Endothelial cell of umbilical vein (primary cell): ENCODE measurements around the gene PEX7. TPM values are rescaled to one million over a fixed set of nuclear protein-coding genes. Genes with fewer than 3 reads are reported as not detected.

ENCODE experiments used
- BruUV-seq: library from RNA; stranded (reverse); fragments of 400-500 nt; replicated peaks from 2 replicates; lab custom pipeline; 2021; lab: Mats Ljungman, UMichigan
- CTCF ChIA-PET: fragments of 300-600, 350-600 bp; sonication (Branson Sonifier 250); formaldehyde crosslinking; loops from one replicate; lab custom pipeline; 2021; ENCODE audit warnings: antibody characterized with exemption, inconsistent platforms; lab: Charles Lee
- POLR2A ChIA-PET: fragments of 300-600, 350-600 bp; sonication (Branson Sonifier 250); formaldehyde crosslinking; loops from one replicate; lab custom pipeline; 2021; ENCODE audit warnings: antibody characterized with exemption, inconsistent platforms; lab: Charles Lee
- DNase-seq: peaks from one replicate; pipeline ENCODE4 v3.0.0-alpha.2; 2011; ENCODE audit warnings: low read depth, low spot score
- FAIRE-seq: peaks from 2 replicates; lab custom pipeline; 2011; peaks lifted over from hg19 to GRCh38; lab: Jason Lieb, UNC
- H2AFZ ChIP-seq: 2 replicates; pipeline ENCODE4 v1.6.0; 2012; ENCODE audit warnings: low read depth, low read length, control low read depth, inconsistent platforms
- H3K27ac ChIP-seq: 2 replicates; pipeline ENCODE4 v1.5.1; 2011; ENCODE audit warnings: low read depth, mild to moderate bottlenecking, control low read depth, low read length, moderate library complexity; ENCODE audit not compliant: insufficient read depth
- H3K27me3 ChIP-seq, 2 experiments: 2 replicates each; pipeline versions ENCODE4 v1.6.0 to v1.6.1; 2011; ENCODE audit warnings: low read length in 2 of 2, mixed read lengths in 1 of 2; ENCODE audit not compliant: control insufficient read depth in 2 of 2, insufficient read depth in 2 of 2
- H3K36me3 ChIP-seq, 2 experiments: 2 replicates in 1 of 2; 3 replicates in 1 of 2; pipeline ENCODE4 v1.5.1; 2011; ENCODE audit warnings: low read length in 2 of 2, mild to moderate bottlenecking in 1 of 2, moderate library complexity in 1 of 2; ENCODE audit not compliant: control insufficient read depth in 2 of 2, insufficient read depth in 2 of 2; ENCODE audit errors: extremely low read depth in 1 of 2
- H3K4me1 ChIP-seq: 3 replicates; pipeline ENCODE4 v1.5.1; 2011; ENCODE audit warnings: mild to moderate bottlenecking, low read length; ENCODE audit not compliant: control insufficient read depth, insufficient read depth; ENCODE audit errors: extremely low read depth
- H3K4me2 ChIP-seq: 2 replicates; pipeline ENCODE4 v1.6.1; 2011; ENCODE audit warnings: low read length, control low read depth, mixed read lengths; ENCODE audit not compliant: insufficient read depth
- H3K4me3 ChIP-seq, 3 experiments: fragments of 200-600 bp in 1 of 3; sonication (generic), shearing (Covaris generic) in 1 of 3; replicated peaks in 1 of 3; 2 replicates each; pipeline ENCODE4 v1.5.1; 2011 to 2016; ENCODE audit warnings: control low read depth in 3 of 3, low read length in 3 of 3, mild to moderate bottlenecking in 2 of 3, inconsistent platforms in 1 of 3, low read depth in 1 of 3, moderate library complexity in 1 of 3; ENCODE audit not compliant: insufficient read depth in 1 of 3
- H3K79me2 ChIP-seq: 2 replicates; pipeline ENCODE4 v1.6.0; 2012; ENCODE audit warnings: low read length, inconsistent platforms; ENCODE audit not compliant: control insufficient read depth, insufficient read depth
- H3K9ac ChIP-seq: replicated peaks from 2 replicates; pipeline ENCODE3; 2011; ENCODE audit warnings: low read length, control low read depth; ENCODE audit not compliant: insufficient read depth; ENCODE audit errors: extremely low read depth
- H3K9me1 ChIP-seq: replicated peaks from 3 replicates; pipeline ENCODE4 v1.6.0; 2011; ENCODE audit warnings: mild to moderate bottlenecking, low read length; ENCODE audit not compliant: control insufficient read depth, insufficient read depth; ENCODE audit errors: extremely low read depth
- H3K9me3 ChIP-seq: replicated peaks from 2 replicates; pipeline ENCODE4 v1.5.1; 2012; ENCODE audit warnings: low read length, inconsistent platforms; ENCODE audit not compliant: control insufficient read depth, insufficient read depth
- H4K20me1 ChIP-seq: replicated peaks from 2 replicates; pipeline ENCODE3; 2011; ENCODE audit warnings: mild to moderate bottlenecking, low read length; ENCODE audit not compliant: control insufficient read depth, insufficient read depth; ENCODE audit errors: extremely low read depth
- EZH2 ChIP-seq: IDR thresholded peaks from 2 replicates; pipeline ENCODE4 v1.6.1; 2012; ENCODE audit warnings: borderline replicate concordance, low read depth, mild to moderate bottlenecking, moderate library complexity, low read length, inconsistent platforms; ENCODE audit not compliant: severe bottlenecking
- FOS ChIP-seq: IDR thresholded peaks from 2 replicates; pipeline ENCODE4 v1.6.1; 2011; ENCODE audit warnings: mild to moderate bottlenecking, low read length, moderate library complexity, borderline replicate concordance; ENCODE audit not compliant: insufficient read depth
- GATA2 ChIP-seq: IDR thresholded peaks from 2 replicates; pipeline ENCODE4 v1.7.0; 2011; ENCODE audit warnings: low read depth, mild to moderate bottlenecking, moderate library complexity, mixed read lengths, low read length; ENCODE audit not compliant: insufficient read length, insufficient read depth
- JUN ChIP-seq: IDR thresholded peaks from 2 replicates; pipeline ENCODE4 v1.6.1; 2011; ENCODE audit warnings: borderline replicate concordance, low read depth; ENCODE audit not compliant: insufficient read length, insufficient read depth
- MYC ChIP-seq: IDR thresholded peaks from one replicate; pipeline ENCODE4 v1.6.1; 2011; ENCODE audit warnings: mild to moderate bottlenecking, low read depth, low read length
- POLR2A ChIP-seq: IDR thresholded peaks from 2 replicates; pipeline ENCODE4 v1.6.1; 2012; ENCODE audit warnings: low read depth, mild to moderate bottlenecking, control low read depth, low read length
- POLR2AphosphoS5 ChIP-seq: IDR thresholded peaks from 2 replicates; pipeline ENCODE4 v1.6.1; 2012; ENCODE audit warnings: low read depth, mild to moderate bottlenecking, control low read depth, low read length, moderate library complexity; ENCODE audit not compliant: insufficient read depth
- dilution Hi-C: fragments of 300-500 bp; cut with MboI; formaldehyde crosslinking; loops from one replicate; pipeline ENCODE4 v1.15.0; 2019; ENCODE audit warnings: low sequenced_read_pairs; ENCODE audit not compliant: extremely low pct_ligation_motif_present
- intact Hi-C: fragments of 100-400 bp; cut with micrococcal nuclease; formaldehyde crosslinking; loops from one replicate; pipeline ENCODE4 v1.10.0; 2022
- polyA plus RNA-seq, 4 experiments: library from polyadenylated mRNA; depleted of rRNA in 3 of 4; stranded (reverse) in 3 of 4; unstranded in 1 of 4; fragments of >200 nt; gene quantifications; 2 replicates each; pipeline versions ENCODE4 v1.2.1 to v1.2.3, GENCODE V29; 2011 to 2012; ENCODE audit warnings: missing spikeins in 1 of 4
- total RNA-seq: library from RNA; stranded (reverse); gene quantifications from 2 replicates; pipeline ENCODE4 v1.2.3, GENCODE V29; 2021
- TF ChIP-seq, protein P1 (sequence below), 2 donors: IDR thresholded peaks; 1 replicate in 1 of 2; 2 replicates in 1 of 2; pipeline ENCODE4 v1.5.1; 2011; ENCODE audit warnings: low read length in 2 of 2, mild to moderate bottlenecking in 2 of 2, moderate library complexity in 2 of 2, control low read depth in 1 of 2, inconsistent platforms in 1 of 2, low read depth in 1 of 2; ENCODE audit not compliant: insufficient read depth in 1 of 2; ENCODE audit errors: extremely low read depth in 1 of 2
- TF ChIP-seq, protein P2 (sequence below): IDR thresholded peaks from 2 replicates; pipeline ENCODE4 v1.6.1; 2011; ENCODE audit not compliant: insufficient read depth, insufficient read length

PEX7 gene
- total and polyA plus RNA-seq, 2 donors (not counting 3 experiments of a cell fraction or from before 2014, with no cell fraction given): 3.7 to 5.7 TPM

DNA sequence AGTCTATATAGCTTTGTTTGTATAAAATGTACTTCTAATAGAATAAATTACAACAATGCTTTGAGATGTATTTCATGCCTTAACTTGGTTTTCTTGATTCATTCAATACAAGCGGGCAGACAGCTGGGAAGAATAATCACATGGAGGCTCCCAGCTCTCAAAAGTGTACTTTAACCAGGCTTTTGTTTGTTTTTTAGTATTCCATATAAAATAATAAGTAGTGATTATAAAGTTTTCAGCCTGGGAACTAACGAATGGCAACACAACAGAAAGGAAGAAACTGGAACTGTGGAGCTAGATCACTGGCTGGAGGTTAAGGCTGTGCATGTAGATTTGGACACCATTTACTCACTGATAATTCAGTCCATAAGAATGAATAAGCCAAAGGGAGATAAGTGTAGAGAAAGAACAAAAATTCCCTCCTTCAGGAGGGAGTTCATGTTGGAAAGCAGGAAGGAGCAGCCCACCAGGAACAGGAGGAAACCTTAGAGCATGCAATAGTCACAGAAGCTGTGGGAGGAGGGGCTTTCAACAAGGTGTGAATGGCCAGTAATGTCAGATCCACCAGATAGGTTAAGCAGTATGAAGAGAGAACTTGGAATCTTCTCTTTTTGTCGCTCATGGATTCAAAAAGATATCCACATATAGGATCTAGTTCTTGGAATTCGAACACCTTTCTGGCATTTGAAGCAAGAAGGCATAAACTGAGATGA lies 58.5 kb downstream of the PEX7 start:
- POLR2A ChIA-PET: no interaction called here
- FAIRE-seq (no peak), DNase-seq (no peak)
- H3K9me1 ChIP-seq: no peaks in the 10 kb centered on the region
- H3K4me2 ChIP-seq: no peak overlapping the region
- dilution Hi-C loops: no loop called here
- no peaks in the 10 kb centered on the region for H4K20me1 ChIP-seq
- CTCF ChIA-PET: interaction anchor here (0.9 to 1.1 kb wide), 2 partner anchors 11 to 36 kb away, joined by 3 read pairs; no protein-coding TSS in a partner anchor
- H3K36me3 ChIP-seq: no peaks in the 10 kb centered on the region
- intact Hi-C loops: no loop called here
- no peak overlapping the region for H3K9ac ChIP-seq
- H3K4me3 ChIP-seq: no peak overlapping the region
- TF ChIP-seq EZH2 (no peak), POLR2AphosphoS5 (no peak), POLR2A (no peak), FOS (no peak), JUN (no peak), MYC (no peak), GATA2 (no peak)
- TF ChIP-seq, protein P1, sequence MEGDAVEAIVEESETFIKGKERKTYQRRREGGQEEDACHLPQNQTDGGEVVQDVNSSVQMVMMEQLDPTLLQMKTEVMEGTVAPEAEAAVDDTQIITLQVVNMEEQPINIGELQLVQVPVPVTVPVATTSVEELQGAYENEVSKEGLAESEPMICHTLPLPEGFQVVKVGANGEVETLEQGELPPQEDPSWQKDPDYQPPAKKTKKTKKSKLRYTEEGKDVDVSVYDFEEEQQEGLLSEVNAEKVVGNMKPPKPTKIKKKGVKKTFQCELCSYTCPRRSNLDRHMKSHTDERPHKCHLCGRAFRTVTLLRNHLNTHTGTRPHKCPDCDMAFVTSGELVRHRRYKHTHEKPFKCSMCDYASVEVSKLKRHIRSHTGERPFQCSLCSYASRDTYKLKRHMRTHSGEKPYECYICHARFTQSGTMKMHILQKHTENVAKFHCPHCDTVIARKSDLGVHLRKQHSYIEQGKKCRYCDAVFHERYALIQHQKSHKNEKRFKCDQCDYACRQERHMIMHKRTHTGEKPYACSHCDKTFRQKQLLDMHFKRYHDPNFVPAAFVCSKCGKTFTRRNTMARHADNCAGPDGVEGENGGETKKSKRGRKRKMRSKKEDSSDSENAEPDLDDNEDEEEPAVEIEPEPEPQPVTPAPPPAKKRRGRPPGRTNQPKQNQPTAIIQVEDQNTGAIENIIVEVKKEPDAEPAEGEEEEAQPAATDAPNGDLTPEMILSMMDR (IDR thresholded peaks at IDR 0.05; ENCODE audit: extremely low read depth in 1 of 2, insufficient read depth in 1 of 2, low read depth in 1 of 2, low read length in 2 of 2): no peak
- TF ChIP-seq, protein P2, sequence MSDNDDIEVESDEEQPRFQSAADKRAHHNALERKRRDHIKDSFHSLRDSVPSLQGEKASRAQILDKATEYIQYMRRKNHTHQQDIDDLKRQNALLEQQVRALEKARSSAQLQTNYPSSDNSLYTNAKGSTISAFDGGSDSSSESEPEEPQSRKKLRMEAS: no peak
- H3K9me3 ChIP-seq: no peaks in the 10 kb centered on the region
- H3K27ac ChIP-seq: no peak overlapping the region
- no peaks in the 10 kb centered on the region for H3K4me1 ChIP-seq
- BruUV-seq: no TSS peak
- H3K27me3 ChIP-seq: no peaks in the 10 kb centered on the region
- H2AFZ ChIP-seq: no peak overlapping the region
- no peaks in the 10 kb centered on the region for H3K79me2 ChIP-seq
